Astrocyte (in vitro differentiated cells and primary cell): ENCODE results near the gene ISCU. TPM values are rescaled to one million over a fixed set of nuclear protein-coding genes. Genes with fewer than 3 reads are reported as not detected.

Experiments
- DNase-seq: peaks from one replicate; pipeline ENCODE4 v3.0.0-alpha.2; 2010; ENCODE audit warnings: low read depth
- FAIRE-seq: peaks from 2 replicates; lab custom pipeline; 2011; peaks lifted over from hg19 to GRCh38; lab: Jason Lieb, UNC
- H2AFZ ChIP-seq: 2 replicates; pipeline ENCODE4 v1.6.0; 2012; ENCODE audit warnings: low read depth, low read length, inconsistent platforms
- H3K27ac ChIP-seq: 2 replicates; pipeline ENCODE4 v1.5.1; 2011; ENCODE audit warnings: low read depth, low read length, inconsistent platforms
- H3K27me3 ChIP-seq: 2 replicates; pipeline ENCODE4 v1.6.0; 2011; ENCODE audit warnings: low read length, inconsistent platforms; ENCODE audit not compliant: insufficient read depth
- H3K36me3 ChIP-seq: 2 replicates; pipeline ENCODE4 v1.5.1; 2011; ENCODE audit warnings: low read length, inconsistent platforms; ENCODE audit not compliant: insufficient read depth
- H3K4me1 ChIP-seq: 2 replicates; pipeline ENCODE4 v1.5.1; 2011; ENCODE audit warnings: low read length, inconsistent platforms; ENCODE audit not compliant: insufficient read depth
- H3K4me2 ChIP-seq: 2 replicates; pipeline ENCODE4 v1.6.0; 2012; ENCODE audit warnings: low read length, inconsistent platforms
- H3K4me3 ChIP-seq: 2 replicates; pipeline ENCODE4 v1.5.1; 2011; ENCODE audit warnings: low read depth, mild to moderate bottlenecking, low read length, inconsistent platforms; ENCODE audit not compliant: insufficient read depth
- H3K79me2 ChIP-seq: 2 replicates; pipeline ENCODE4 v1.6.0; 2012; ENCODE audit warnings: mild to moderate bottlenecking, low read length, inconsistent platforms; ENCODE audit not compliant: insufficient read depth
- H3K9ac ChIP-seq: 2 replicates; pipeline ENCODE4 v1.6.0; 2012; ENCODE audit warnings: mild to moderate bottlenecking, low read length, inconsistent platforms
- H3K9me3 ChIP-seq: 2 replicates; pipeline ENCODE4 v1.5.1; 2012; ENCODE audit warnings: low read depth, mild to moderate bottlenecking, low read length, inconsistent platforms; ENCODE audit not compliant: insufficient read depth
- H4K20me1 ChIP-seq: 2 replicates; pipeline ENCODE4 v1.6.0; 2012; ENCODE audit warnings: low read length, inconsistent platforms; ENCODE audit not compliant: insufficient read depth
- H3K27ac Mint-ChIP-seq: one replicate; pipeline ENCODE4 v1.8.0; 2021; ENCODE audit warnings: mild to moderate bottlenecking, mixed read lengths; ENCODE audit not compliant: unreplicated experiment
- H3K27me3 Mint-ChIP-seq: one replicate; pipeline ENCODE4 v1.8.0; 2021; ENCODE audit warnings: low read depth, mixed read lengths; ENCODE audit not compliant: unreplicated experiment
- H3K36me3 Mint-ChIP-seq: one replicate; pipeline ENCODE4 v1.8.0; 2021; ENCODE audit warnings: low read depth, mixed read lengths; ENCODE audit not compliant: unreplicated experiment
- H3K4me1 Mint-ChIP-seq: one replicate; pipeline ENCODE4 v1.8.0; 2021; ENCODE audit warnings: low read depth, mixed read lengths; ENCODE audit not compliant: unreplicated experiment
- H3K4me3 Mint-ChIP-seq: one replicate; pipeline ENCODE4 v1.8.0; 2021; ENCODE audit warnings: mild to moderate bottlenecking, moderate library complexity, mixed read lengths; ENCODE audit not compliant: unreplicated experiment
- H3K9me3 Mint-ChIP-seq: one replicate; pipeline ENCODE4 v1.8.0; 2021; ENCODE audit warnings: mild to moderate bottlenecking, mixed read lengths; ENCODE audit not compliant: unreplicated experiment
- EZH2 ChIP-seq: IDR thresholded peaks from 2 replicates; pipeline ENCODE4 v1.6.1; 2012; ENCODE audit warnings: mild to moderate bottlenecking, low read length, inconsistent platforms; ENCODE audit not compliant: insufficient read depth
- total RNA-seq: library from RNA; stranded (reverse); gene quantifications from 2 replicates; pipeline ENCODE4 v1.2.1, GENCODE V29; 2021
- TF ChIP-seq, protein P1 (sequence below): IDR thresholded peaks from 2 replicates; pipeline ENCODE4 v1.5.1; 2011; ENCODE audit warnings: low read depth, mild to moderate bottlenecking, inconsistent platforms, low read length, moderate library complexity; ENCODE audit not compliant: insufficient read depth

The ISCU gene
- total RNA-seq, 1 donor from 2014 or later: 124 TPM

DNA sequence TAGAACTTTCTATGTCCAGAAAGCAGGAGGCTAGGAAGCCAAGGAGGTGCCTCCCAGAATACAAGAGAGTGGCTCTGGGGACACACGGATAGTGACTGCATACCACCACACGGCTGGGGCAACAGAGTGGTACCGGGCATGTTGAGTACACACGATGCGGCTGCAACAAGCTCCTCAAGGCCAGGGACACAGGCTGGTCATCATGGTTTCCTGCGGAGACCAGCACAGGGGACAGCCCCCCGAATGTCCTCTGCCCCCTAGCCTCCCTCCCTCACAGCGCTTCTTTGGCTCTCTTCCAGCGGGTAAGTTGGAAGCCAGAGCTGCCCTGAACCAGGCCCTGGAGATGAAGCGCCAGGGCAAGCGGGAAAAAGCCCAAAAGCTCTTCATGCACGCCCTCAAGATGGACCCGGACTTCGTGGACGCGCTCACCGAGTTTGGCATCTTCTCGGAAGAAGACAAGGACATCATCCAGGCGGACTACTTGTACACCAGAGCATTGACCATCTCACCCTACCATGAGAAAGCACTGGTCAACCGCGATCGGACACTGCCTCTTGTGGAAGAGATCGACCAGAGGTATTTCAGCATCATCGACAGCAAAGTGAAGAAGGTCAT is 44.2 kb upstream of the ISCU start:
- Histone ChIP-seq H4K20me1 (peaks cover 47% of the 10 kb centered on the region), H3K4me1 (peaks cover 7% of the 10 kb centered on the region), H3K9me3 (no peaks in the 10 kb centered on the region), H3K79me2 (peaks cover 22% of the 10 kb centered on the region), H3K27me3 (no peaks in the 10 kb centered on the region), H2AFZ (no peak overlapping the region), H3K27ac (no peak overlapping the region), H3K4me3 (no peak overlapping the region), H3K36me3 (peaks cover 42% of the 10 kb centered on the region), H3K9ac (no peak overlapping the region), H3K4me2 (no peak overlapping the region)
- Mint-ChIP-seq H3K9me3 (no peaks in the 10 kb centered on the region), H3K27me3 (no peaks in the 10 kb centered on the region), H3K36me3 (peaks cover 24% of the 10 kb centered on the region), H3K4me1 (no peaks in the 10 kb centered on the region), H3K27ac (no peak overlapping the region), H3K4me3 (no peak overlapping the region)
- no peak for TF ChIP-seq EZH2
- TF ChIP-seq, protein P1, sequence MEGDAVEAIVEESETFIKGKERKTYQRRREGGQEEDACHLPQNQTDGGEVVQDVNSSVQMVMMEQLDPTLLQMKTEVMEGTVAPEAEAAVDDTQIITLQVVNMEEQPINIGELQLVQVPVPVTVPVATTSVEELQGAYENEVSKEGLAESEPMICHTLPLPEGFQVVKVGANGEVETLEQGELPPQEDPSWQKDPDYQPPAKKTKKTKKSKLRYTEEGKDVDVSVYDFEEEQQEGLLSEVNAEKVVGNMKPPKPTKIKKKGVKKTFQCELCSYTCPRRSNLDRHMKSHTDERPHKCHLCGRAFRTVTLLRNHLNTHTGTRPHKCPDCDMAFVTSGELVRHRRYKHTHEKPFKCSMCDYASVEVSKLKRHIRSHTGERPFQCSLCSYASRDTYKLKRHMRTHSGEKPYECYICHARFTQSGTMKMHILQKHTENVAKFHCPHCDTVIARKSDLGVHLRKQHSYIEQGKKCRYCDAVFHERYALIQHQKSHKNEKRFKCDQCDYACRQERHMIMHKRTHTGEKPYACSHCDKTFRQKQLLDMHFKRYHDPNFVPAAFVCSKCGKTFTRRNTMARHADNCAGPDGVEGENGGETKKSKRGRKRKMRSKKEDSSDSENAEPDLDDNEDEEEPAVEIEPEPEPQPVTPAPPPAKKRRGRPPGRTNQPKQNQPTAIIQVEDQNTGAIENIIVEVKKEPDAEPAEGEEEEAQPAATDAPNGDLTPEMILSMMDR: no peak
- DNase-seq (no peak), FAIRE-seq (no peak)

DNA sequence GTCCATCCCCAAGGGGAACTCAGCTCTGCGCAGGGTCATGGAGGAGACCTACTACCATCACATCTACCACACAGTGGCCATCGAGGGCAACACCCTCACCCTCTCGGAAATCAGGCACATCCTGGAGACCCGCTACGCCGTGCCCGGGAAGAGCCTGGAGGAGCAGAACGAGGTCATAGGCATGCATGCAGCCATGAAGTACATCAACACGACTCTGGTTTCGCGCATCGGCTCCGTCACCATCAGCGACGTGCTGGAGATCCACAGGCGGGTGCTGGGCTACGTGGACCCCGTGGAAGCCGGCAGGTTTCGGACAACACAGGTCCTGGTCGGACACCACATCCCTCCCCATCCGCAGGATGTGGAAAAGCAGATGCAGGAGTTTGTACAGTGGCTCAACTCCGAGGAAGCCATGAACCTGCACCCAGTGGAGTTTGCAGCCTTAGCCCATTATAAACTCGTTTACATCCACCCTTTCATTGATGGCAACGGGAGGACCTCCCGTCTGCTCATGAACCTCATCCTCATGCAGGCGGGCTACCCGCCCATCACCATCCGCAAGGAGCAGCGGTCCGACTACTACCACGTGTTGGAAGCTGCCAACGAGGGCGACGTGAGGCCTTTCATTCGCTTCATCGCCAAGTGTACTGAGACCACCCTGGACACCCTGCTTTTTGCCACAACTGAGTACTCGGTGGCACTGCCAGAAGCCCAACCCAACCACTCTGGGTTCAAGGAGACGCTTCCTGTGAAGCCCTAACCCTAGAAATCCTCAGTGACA is 43.5 kb upstream of the ISCU start:
- DNase-seq (no peak), FAIRE-seq (no peak)
- peaks cover 47% of the 10 kb centered on the region for H3K36me3 ChIP-seq
- no peak overlapping the region for H3K27ac ChIP-seq
- H3K27me3 ChIP-seq: no peaks in the 10 kb centered on the region
- no peak overlapping the region for H3K9ac ChIP-seq
- no peaks in the 10 kb centered on the region for H3K4me1 Mint-ChIP-seq
- peaks cover 22% of the 10 kb centered on the region for H3K79me2 ChIP-seq
- H3K9me3 Mint-ChIP-seq: no peaks in the 10 kb centered on the region
- H3K27ac Mint-ChIP-seq: no peak overlapping the region
- peaks cover 51% of the 10 kb centered on the region for H4K20me1 ChIP-seq
- H3K4me3 Mint-ChIP-seq: no peak overlapping the region
- H3K4me1 ChIP-seq: peaks cover 7% of the 10 kb centered on the region
- H3K4me3 ChIP-seq: no peak overlapping the region
- TF ChIP-seq, protein P1: no peak
- TF ChIP-seq EZH2: no peak
- no peaks in the 10 kb centered on the region for H3K27me3 Mint-ChIP-seq
- no peaks in the 10 kb centered on the region for H3K9me3 ChIP-seq
- no peak overlapping the region for H3K4me2 ChIP-seq
- H2AFZ ChIP-seq: no peak overlapping the region
- peaks cover 28% of the 10 kb centered on the region for H3K36me3 Mint-ChIP-seq

DNA sequence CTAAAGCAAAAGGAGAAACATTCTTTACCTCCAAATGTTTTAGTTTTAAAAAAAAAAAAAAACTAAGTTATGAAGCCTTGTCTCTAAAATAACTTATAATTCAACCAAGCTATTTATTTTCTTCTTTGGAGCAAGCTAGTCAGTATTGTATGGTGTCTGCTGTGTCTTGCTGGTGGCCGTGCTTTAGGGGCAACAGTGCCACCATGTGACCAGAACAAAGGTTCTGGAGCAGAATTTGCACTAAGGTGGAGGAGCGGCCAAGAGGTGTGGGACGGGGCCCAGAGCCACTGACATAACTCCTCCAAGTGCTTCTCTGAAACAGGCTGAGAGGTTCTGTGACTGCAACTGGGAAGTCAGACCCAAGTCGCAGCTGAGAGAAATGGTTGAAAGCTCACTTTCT is 42.8 kb upstream of the ISCU start:
- FAIRE-seq: no peak
- Histone ChIP-seq H3K36me3 (peaks cover 54% of the 10 kb centered on the region), H3K9me3 (no peaks in the 10 kb centered on the region), H3K4me1 (peaks cover 7% of the 10 kb centered on the region), H3K9ac (no peak overlapping the region), H2AFZ (no peak overlapping the region), H3K27ac (no peak overlapping the region), H4K20me1 (peaks cover 57% of the 10 kb centered on the region), H3K4me2 (no peak overlapping the region), H3K4me3 (no peak overlapping the region), H3K79me2 (peaks cover 22% of the 10 kb centered on the region), H3K27me3 (no peaks in the 10 kb centered on the region)
- H3K9me3 Mint-ChIP-seq: no peaks in the 10 kb centered on the region
- H3K27me3 Mint-ChIP-seq: no peaks in the 10 kb centered on the region
- H3K4me1 Mint-ChIP-seq: no peaks in the 10 kb centered on the region
- H3K27ac Mint-ChIP-seq: no peak overlapping the region
- DNase-seq: no peak
- H3K4me3 Mint-ChIP-seq: no peak overlapping the region
- peaks cover 31% of the 10 kb centered on the region for H3K36me3 Mint-ChIP-seq
- no peak for TF ChIP-seq EZH2
- TF ChIP-seq, protein P1: no peak
